GM18951 (cell line): ENCODE measurements around the gene FRRS1.
"Not testable (repeated sequence)": the region's sequence is repeated elsewhere in the genome, so short reads cannot be mapped to it uniquely, and the experiment has no call there.

Experiments used
- POLR2A ChIP-seq: IDR thresholded peaks from 4 replicates; pipeline ENCODE4 v1.6.1; 2011; ENCODE audit warnings: mild to moderate bottlenecking; ENCODE audit not compliant: insufficient read length, insufficient read depth; ENCODE audit errors: extremely low read depth
- in situ Hi-C: fragments of 300-500 bp; cut with MboI; formaldehyde crosslinking; loops from one replicate; pipeline ENCODE4 v1.12.0; 2022; ENCODE audit warnings: low sequenced_read_pairs, mixed read lengths, inconsistent platforms; ENCODE audit not compliant: unreplicated experiment

The FRRS1 gene, protein sequence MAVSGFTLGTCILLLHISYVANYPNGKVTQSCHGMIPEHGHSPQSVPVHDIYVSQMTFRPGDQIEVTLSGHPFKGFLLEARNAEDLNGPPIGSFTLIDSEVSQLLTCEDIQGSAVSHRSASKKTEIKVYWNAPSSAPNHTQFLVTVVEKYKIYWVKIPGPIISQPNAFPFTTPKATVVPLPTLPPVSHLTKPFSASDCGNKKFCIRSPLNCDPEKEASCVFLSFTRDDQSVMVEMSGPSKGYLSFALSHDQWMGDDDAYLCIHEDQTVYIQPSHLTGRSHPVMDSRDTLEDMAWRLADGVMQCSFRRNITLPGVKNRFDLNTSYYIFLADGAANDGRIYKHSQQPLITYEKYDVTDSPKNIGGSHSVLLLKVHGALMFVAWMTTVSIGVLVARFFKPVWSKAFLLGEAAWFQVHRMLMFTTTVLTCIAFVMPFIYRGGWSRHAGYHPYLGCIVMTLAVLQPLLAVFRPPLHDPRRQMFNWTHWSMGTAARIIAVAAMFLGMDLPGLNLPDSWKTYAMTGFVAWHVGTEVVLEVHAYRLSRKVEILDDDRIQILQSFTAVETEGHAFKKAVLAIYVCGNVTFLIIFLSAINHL

DNA sequence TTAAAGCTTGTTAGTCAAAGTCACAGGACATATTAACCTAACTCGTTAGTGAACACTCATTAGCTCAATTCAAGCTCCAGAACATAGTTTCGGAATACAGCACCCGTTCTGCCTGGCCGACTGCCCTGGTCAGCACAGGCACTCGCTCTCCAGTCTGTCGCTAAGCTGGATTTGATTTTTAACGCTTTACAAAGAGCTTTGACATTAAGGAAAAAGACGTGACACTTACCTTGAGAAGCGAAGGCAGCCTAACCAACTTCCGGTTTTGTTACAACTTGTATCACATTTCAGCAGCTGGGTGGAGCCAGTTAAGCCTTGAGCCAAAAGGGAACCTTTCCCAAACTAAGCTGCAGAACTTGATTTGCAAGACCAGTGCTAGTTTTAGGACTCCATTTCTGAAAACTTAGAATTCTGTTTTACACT is at the start of gene FRRS1:
Gene FRRS1 (minus strand): TSS at position 258 of the 423 bp plus-strand sequence. CDS start 17,867 bp downstream, outside the sequence.
- in situ Hi-C loops = no loop called here
- TF ChIP-seq POLR2A = peak; percentile 61

DNA sequence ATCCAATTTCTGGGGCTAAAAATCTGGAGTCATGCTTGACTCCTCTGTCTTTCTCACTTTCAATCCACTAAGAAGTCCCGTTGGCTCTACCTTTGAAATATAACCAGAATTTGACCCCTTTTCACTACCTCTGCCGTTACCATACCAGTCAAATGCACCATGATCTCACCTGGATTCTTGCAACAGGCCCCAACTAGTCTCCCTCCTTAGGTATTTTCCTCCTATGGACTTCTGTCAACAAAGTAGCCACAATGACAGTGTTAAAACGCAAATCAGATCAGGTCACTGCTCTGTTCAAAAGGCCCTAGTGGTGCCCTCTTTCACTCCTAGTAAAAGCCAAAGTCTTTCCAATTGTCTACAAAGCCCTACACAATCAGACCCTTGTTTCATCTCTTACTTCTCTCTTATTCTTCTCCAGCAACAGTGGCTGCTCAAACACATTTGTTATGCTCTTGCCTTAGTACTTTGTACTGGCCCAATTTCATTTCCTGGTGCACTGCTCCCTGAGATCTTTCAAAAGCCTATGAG is 48.0 kb upstream of the FRRS1 start:
- in situ Hi-C loops = loop anchor here (10.0 kb wide), 2 partner anchors 220 to 640 kb away; a partner anchor contains a TSS
- no peak for TF ChIP-seq POLR2A

DNA sequence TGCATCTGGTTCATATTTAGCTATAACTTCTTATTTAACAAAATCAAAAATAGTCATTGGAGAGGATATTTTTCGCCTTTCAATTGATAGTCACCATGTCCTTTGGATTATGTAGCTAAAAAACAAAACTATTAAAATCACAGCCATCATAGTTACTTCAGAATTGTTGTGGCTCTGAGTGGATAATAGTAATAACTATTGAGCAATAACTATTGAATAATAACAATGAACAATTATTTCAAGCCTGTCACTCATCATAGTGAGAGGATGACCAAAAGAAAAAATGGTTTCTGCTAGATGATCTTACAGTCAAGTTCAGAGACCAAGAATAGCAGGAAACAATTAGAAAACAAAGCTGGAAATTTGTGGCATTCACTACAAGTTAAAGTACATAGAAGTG is 45.3 kb upstream of the FRRS1 start:
- in situ Hi-C loops = loop anchor here (10.0 kb wide), 2 partner anchors 223 to 643 kb away; a partner anchor contains a TSS
- no peak for TF ChIP-seq POLR2A

DNA sequence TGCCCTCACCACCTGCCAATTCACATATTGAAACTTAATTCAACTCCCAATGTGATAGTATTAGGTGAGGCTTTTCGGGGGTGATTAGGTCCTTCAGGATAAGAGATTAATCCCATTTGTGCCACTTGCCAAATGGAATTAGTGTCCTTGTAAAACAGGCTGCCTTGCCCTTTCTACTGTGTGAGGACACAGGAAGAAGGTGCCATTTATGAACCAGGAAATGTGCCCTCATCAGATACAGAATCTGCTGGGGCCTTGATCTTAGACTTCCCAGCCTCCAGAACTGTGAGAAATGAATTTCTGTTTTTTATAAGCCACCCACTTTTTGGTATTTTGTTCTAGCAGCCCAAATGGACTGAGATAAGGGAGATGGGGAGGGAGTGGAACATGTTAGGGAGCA is 44.6 kb upstream of the FRRS1 start:
- in situ Hi-C loops = loop anchor here (10.0 kb wide), 2 partner anchors 224 to 644 kb away; a partner anchor contains a TSS
- no peak for TF ChIP-seq POLR2A

- in situ Hi-C loops = loop anchor here (10.0 kb wide), 1 partner anchor 1056 kb away; no protein-coding TSS in a partner anchor
- no peak for TF ChIP-seq POLR2A
Observed at GRCh38 chr1:99808391-99809115, 42.1 kb upstream of the FRRS1 start.

- no peak for TF ChIP-seq POLR2A
- in situ Hi-C loops = loop anchor here (10.0 kb wide), 1 partner anchor 1058 kb away; no protein-coding TSS in a partner anchor
Observed at GRCh38 chr1:99806882-99807281, 40.4 kb upstream of the FRRS1 start.

DNA sequence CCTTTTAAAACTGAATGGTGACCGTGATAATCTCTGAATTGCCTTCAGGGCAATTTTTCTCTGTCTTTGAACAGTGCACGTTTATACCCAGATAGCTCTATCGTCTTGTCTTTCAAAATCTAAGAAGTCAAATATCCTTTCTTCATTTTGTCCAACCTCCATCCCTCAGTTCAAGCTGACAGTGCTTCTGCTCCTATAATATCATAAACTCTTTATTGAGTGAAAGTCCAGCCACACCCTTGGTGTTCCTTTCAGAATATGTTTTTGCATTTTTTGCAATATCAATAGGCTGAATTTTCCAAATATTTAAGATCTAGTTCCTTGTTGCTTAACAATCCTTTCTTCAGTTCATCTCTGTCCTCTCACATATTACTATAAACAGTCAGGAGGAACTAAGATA is 35.1 kb upstream of the FRRS1 start:
- TF ChIP-seq POLR2A = no peak
- in situ Hi-C loops = loop anchor here (10.0 kb wide), 1 partner anchor 1063 kb away; no protein-coding TSS in a partner anchor

GRCh38 chr1:99793861-99794260 is 27.4 kb upstream of the FRRS1 start:
- in situ Hi-C loops = not testable (repeated sequence)

DNA sequence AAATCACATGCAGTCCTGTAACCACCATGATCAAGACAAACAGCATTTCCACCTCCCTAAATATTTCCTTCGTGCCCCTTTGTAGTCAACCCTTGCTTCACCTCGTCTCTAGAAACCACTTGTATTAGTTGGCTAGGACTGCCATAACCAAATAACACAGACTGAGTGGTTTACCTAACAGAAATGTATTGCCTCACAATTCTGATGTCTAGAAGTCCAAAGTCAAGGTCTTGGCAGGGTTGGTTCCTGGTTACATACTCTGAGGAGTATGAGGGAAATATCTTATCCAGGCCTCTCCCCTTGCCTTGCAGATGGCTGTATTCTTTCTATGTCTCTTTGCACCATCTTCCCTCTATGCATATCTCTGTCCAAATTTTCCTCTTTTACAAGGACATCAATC is 23.3 kb upstream of the FRRS1 start:
- in situ Hi-C loops = no loop called here
- TF ChIP-seq POLR2A = no peak

GRCh38 chr1:99788896-99789295 is 22.5 kb upstream of the FRRS1 start:
- no peak for TF ChIP-seq POLR2A
- in situ Hi-C loops = no loop called here

DNA sequence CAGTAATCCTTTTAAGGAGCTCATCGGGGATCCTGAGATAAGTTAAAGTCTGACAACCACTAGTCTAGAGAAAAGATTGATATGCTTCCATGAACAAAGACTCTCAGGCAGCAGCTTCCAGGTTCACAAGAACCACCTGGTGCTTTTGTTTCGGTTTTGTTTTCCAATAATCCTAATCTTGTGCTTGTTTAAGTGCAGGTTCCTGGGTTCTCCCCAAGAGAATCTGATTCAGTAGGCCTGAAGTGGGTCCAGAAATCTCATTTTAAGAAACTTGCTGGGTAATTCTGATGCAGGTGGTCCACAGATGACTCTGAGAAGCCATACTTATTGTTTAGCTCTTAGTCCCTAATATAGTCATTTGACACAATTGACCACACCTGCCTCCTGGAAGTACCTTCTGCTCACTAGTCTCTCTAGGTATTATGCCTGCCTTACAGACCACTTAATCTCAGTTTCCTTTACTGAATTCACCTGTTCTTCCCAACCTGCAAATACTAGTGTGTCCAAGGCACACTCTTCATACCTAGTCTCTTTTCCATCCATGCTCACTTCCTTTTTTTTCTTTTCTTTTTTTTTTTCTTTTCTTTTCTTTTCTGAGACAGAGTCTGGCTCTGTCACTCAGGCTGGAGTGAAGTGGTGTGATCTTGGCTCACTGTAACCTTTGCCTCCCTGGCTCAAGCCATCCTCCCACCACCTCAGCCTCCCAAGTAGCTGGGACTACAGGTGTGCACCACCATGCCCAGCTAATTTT is 20.5 kb upstream of the FRRS1 start:
- TF ChIP-seq POLR2A = no peak
- in situ Hi-C loops = no loop called here

DNA sequence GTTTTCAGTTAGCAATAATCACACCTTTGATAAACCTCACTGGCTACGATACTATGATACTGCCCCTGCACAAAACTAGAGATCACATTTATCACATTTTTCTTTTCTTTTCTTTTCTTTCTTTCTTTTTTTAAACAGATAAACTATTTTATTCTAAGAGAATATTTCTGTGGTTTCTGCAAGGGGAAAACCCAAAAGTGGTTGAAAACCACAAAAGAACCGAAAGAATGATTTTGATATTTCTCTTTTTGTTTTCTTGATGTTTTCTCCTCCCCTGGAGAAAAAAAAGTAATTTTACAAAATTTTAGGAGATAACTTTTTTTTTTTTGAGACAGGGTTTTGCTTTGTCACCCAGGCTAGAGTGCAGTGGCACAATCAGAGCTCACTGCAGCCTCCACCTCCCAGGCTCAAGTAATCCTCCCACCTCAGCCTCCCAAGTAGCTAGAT is 18.4 kb upstream of the FRRS1 start:
- no peak for TF ChIP-seq POLR2A
- in situ Hi-C loops = no loop called here
